ENCODE results near the gene ZBED2. TPM values are rescaled to one million over a fixed set of nuclear protein-coding genes. Genes with fewer than 3 reads are reported as not detected.

The ZBED2 gene
- total and polyA plus RNA-seq, 2 of the 8 experiments (the other 6 are each of a cell fraction or from before 2014, with no cell fraction given): not detected

- no peak for TF ChIP-seq CHD7 (IDR thresholded peaks at IDR 0.05; ENCODE audit: insufficient replicate concordance, low read length)
- no peak for TF ChIP-seq SAP30 (IDR thresholded peaks at IDR 0.05; ENCODE audit: insufficient read depth, insufficient replicate concordance, low read length)
- no peak for TF ChIP-seq ZNF274 (IDR thresholded peaks at IDR 0.05; ENCODE audit: borderline replicate concordance, extremely low read depth, low read length)
- TF ChIP-seq E2F6 (IDR thresholded peaks at IDR 0.05): no peak
- no peak for TF ChIP-seq BRCA1 (IDR thresholded peaks at IDR 0.05; ENCODE audit: low read depth, low read length)
- no peak for TF ChIP-seq SIN3A (conservative IDR thresholded peaks at IDR 0.05 in 1 of 2, IDR thresholded peaks at IDR 0.05 in 1 of 2; ENCODE audit: low read depth in 1 of 2, low read length in 2 of 2)
Measured at GRCh38 chr3:111598552-111598951, 3.4 kb upstream of the ZBED2 start (continued).

Measured in H1 (cell line).